GM19240 (cell line): ENCODE data around the gene RASSF7.
A peak's percentile ranks its signal among the peaks of the same experiment; 100 is the strongest.

Experiments
- DNase-seq: peaks from one replicate; pipeline ENCODE4 v3.0.0; 2011; ENCODE audit warnings: low spot score; ENCODE audit not compliant: insufficient read length

Gene RASSF7

GRCh38 chr11:532986-533585 is 27.7 kb upstream of the RASSF7 start:
- no peak for DNase-seq

GRCh38 chr11:533586-534395 is 27.0 kb upstream of the RASSF7 start:
- no peak for DNase-seq

GRCh38 chr11:534396-535209 is 26.2 kb upstream of the RASSF7 start:
- no peak for DNase-seq

- no peak for DNase-seq
Measured at GRCh38 chr11:535210-535518, 25.6 kb upstream of the RASSF7 start.

GRCh38 chr11:535519-536454 is 25.0 kb upstream of the RASSF7 start, which contains the start of gene HRAS:
Gene HRAS (minus strand): TSS chr11:535576.
- DNase-seq, result peak; percentile 99

GRCh38 chr11:536841-537621 is 23.7 kb upstream of the RASSF7 start, which contains the start of gene LRRC56:
Gene LRRC56 (plus strand): TSS chr11:537527. CDS start chr11:540685, 3,158 bp downstream.
- peak; percentile 98 for DNase-seq

GRCh38 chr11:537622-538430 is 22.9 kb upstream of the RASSF7 start:
- no peak for DNase-seq

- DNase-seq, result no peak
Measured at GRCh38 chr11:538431-539051, 22.2 kb upstream of the RASSF7 start.

- no peak for DNase-seq
Measured at GRCh38 chr11:539971-540481, 20.7 kb upstream of the RASSF7 start.

GRCh38 chr11:540583-541432 is 20.0 kb upstream of the RASSF7 start:
- no peak for DNase-seq

- no peak for DNase-seq
Measured at GRCh38 chr11:541433-541885, 19.3 kb upstream of the RASSF7 start.

GRCh38 chr11:544817-545166 is 16.0 kb upstream of the RASSF7 start:
- no peak for DNase-seq

- no peak for DNase-seq
Measured at GRCh38 chr11:545171-545570, 15.6 kb upstream of the RASSF7 start.

- DNase-seq, result no peak
Measured at GRCh38 chr11:548700-549603, 11.8 kb upstream of the RASSF7 start.

GRCh38 chr11:550021-550745 is 10.6 kb upstream of the RASSF7 start:
- DNase-seq, result no peak

- no peak for DNase-seq
Measured at GRCh38 chr11:550746-551085, 10.1 kb upstream of the RASSF7 start.
